Astrocyte of the spinal cord (primary cell): ENCODE results near the gene GAS7.

ENCODE experiments used
- DNase-seq: peaks from one replicate; pipeline ENCODE4 v3.0.0; 2011; ENCODE audit warnings: low read depth, low spot score
- H3K4me3 ChIP-seq: 2 replicates; pipeline ENCODE4 v1.5.1; 2011; ENCODE audit warnings: low read depth, mild to moderate bottlenecking, low read length, moderate library complexity
- CTCF ChIP-seq: IDR thresholded peaks from 2 replicates; pipeline ENCODE4 v1.5.1; 2012; ENCODE audit warnings: low read depth, mild to moderate bottlenecking, low read length, inconsistent platforms
- in situ Hi-C: cut with HindIII; loops from 2 replicates; pipeline ENCODE4 v1.10.0; 2017; ENCODE audit warnings: low sequenced_read_pairs

The GAS7 gene

GRCh38 chr17:10046786-10047785, 151.3 kb downstream of the GAS7 start:
- TF ChIP-seq CTCF = no peak
- DNase-seq = no peak
- H3K4me3 ChIP-seq = no peak overlapping the region
- in situ Hi-C loops = no loop called here

- no peak for DNase-seq
- no peak for TF ChIP-seq CTCF
- in situ Hi-C loops = no loop called here
- H3K4me3 ChIP-seq = no peak overlapping the region
Observed at GRCh38 chr17:10045871-10046658, 152.3 kb downstream of the GAS7 start.

GRCh38 chr17:10042589-10043244, 155.7 kb downstream of the GAS7 start:
- no peak for DNase-seq
- no peak overlapping the region for H3K4me3 ChIP-seq
- in situ Hi-C loops = no loop called here
- no peak for TF ChIP-seq CTCF

GRCh38 chr17:10041916-10042588, 156.4 kb downstream of the GAS7 start:
- no peak for TF ChIP-seq CTCF
- no peak overlapping the region for H3K4me3 ChIP-seq
- in situ Hi-C loops = no loop called here
- no peak for DNase-seq

- no peak overlapping the region for H3K4me3 ChIP-seq
- DNase-seq = no peak
- in situ Hi-C loops = no loop called here
- no peak for TF ChIP-seq CTCF
Observed at GRCh38 chr17:10041287-10041612, 157.2 kb downstream of the GAS7 start.
